ENCODE data around the gene TMEM185A. TPM values are rescaled to one million over a fixed set of nuclear protein-coding genes. Genes with fewer than 3 reads are reported as not detected.
"Not testable (repeated sequence)": the region's sequence is repeated elsewhere in the genome, so short reads cannot be mapped to it uniquely, and the experiment has no call there.

TMEM185A gene
- total RNA-seq, 2 experiments from 2014 or later, result 19.0 to 20.4 TPM

DNA sequence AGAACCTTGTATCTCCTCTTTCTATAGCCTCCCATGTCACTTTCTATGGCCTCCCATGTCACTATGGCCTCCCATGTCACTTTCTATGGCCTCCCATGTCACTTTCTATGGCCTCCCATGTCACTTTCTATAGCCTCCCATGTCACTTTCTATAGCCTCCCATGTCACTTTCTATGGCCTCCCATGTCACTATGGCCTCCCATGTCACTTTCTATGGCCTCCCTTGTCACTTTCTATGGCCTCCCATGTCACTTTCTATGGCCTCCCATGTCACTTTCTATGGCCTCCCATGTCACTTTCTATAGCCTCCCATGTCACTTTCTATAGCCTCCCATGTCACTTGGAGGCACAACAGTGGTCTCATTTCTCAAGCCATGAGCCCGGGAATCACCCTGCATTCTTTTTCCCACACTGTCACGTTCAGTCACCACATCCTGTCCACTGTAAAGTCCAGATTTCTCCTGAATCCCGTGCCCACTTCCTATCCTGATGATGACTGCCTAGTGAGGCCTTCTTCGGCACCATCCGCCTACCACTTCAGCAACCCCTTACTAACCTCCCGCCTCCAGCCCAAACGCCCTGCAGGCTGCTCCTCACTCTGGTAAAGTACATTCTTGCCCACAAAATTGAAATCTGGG is 26.2 kb downstream of the TMEM185A start:
- H3K4me3 Mint-ChIP-seq, CTCF ChIA-PET, DNase-seq, H3K27ac Mint-ChIP-seq, H3K27me3 Mint-ChIP-seq, POLR2A ChIA-PET, H3K4me1 Mint-ChIP-seq, H3K9me3 Mint-ChIP-seq: not testable (repeated sequence)
- peaks cover 13% of the 10 kb centered on the region for H3K36me3 Mint-ChIP-seq (ENCODE audit: low read depth)

- H3K4me3 Mint-ChIP-seq; CTCF ChIA-PET; DNase-seq; H3K27me3 Mint-ChIP-seq; H3K4me1 Mint-ChIP-seq; H3K27ac Mint-ChIP-seq; H3K36me3 Mint-ChIP-seq (ENCODE audit: low read depth); POLR2A ChIA-PET; H3K9me3 Mint-ChIP-seq: not testable (repeated sequence)
Observed at GRCh38 chrX:149598603-149599002, 33.0 kb downstream of the TMEM185A start.

DNA sequence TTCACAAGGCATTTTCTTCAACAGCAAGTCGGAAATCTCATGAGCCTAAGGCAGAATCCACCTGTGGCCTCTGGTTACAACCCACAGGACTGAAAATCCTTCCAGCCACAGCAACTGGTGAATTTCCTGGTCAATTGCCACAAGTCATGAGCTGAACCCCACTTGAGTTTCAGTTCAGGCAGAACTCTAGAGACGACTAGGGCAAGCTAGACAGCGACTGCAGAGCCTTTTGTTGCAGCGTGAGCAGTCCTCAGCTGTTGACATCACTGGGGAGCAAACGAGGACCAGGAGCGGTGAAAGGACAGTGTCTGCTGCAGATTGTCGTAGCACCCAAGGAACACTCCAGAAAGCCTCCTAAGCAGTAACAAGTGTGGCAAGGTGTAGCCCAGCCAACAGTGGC is 35.6 kb downstream of the TMEM185A start:
- H3K9me3 Mint-ChIP-seq; POLR2A ChIA-PET; H3K4me1 Mint-ChIP-seq; H3K27ac Mint-ChIP-seq; H3K27me3 Mint-ChIP-seq; H3K4me3 Mint-ChIP-seq; DNase-seq; CTCF ChIA-PET; H3K36me3 Mint-ChIP-seq (ENCODE audit: low read depth): not testable (repeated sequence)

DNA sequence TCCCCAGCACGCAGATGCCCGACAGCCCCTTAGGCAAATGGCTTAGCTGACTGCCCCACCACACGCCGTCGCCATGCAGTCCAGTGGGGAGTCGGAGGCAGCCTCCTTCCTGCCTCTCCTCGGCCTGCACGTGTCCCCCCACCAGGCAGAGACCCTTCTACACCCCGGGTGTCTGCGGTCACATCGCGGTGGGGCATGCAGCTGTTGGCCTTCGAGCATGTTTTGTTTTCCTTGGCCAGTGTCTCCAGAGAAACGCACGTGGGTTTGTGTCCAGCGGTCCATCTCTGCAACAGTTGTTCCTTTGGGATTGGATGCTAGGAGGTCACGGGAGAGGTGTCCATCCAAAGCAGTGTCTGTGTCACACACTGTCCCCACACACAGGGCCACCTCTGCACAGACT is 36.4 kb downstream of the TMEM185A start, which contains the start of gene HSFX2:
HSFX2 (minus strand) TSS at position 101 of the 400 bp plus-strand sequence. CDS start 614 bp downstream, outside the sequence.
- H3K9me3 Mint-ChIP-seq; H3K36me3 Mint-ChIP-seq (ENCODE audit: low read depth); POLR2A ChIA-PET; H3K27ac Mint-ChIP-seq; H3K4me1 Mint-ChIP-seq; DNase-seq; H3K4me3 Mint-ChIP-seq; H3K27me3 Mint-ChIP-seq; CTCF ChIA-PET: not testable (repeated sequence)

- H3K27ac Mint-ChIP-seq; H3K36me3 Mint-ChIP-seq (ENCODE audit: low read depth); H3K4me3 Mint-ChIP-seq; H3K27me3 Mint-ChIP-seq; H3K9me3 Mint-ChIP-seq; DNase-seq; POLR2A ChIA-PET; CTCF ChIA-PET; H3K4me1 Mint-ChIP-seq: not testable (repeated sequence)
Observed at GRCh38 chrX:149590993-149591392, 40.6 kb downstream of the TMEM185A start.

GRCh38 chrX:149587359-149587758 is 44.2 kb downstream of the TMEM185A start, which contains the start of gene MAGEA9B:
TSS of gene MAGEA9B (minus strand) at chrX:149587459. CDS start at chrX:149583179, 4,280 bp downstream.
- H3K36me3 Mint-ChIP-seq (ENCODE audit: low read depth); H3K4me3 Mint-ChIP-seq; POLR2A ChIA-PET; CTCF ChIA-PET; H3K27ac Mint-ChIP-seq; DNase-seq; H3K9me3 Mint-ChIP-seq; H3K4me1 Mint-ChIP-seq; H3K27me3 Mint-ChIP-seq: not testable (repeated sequence)

DNA sequence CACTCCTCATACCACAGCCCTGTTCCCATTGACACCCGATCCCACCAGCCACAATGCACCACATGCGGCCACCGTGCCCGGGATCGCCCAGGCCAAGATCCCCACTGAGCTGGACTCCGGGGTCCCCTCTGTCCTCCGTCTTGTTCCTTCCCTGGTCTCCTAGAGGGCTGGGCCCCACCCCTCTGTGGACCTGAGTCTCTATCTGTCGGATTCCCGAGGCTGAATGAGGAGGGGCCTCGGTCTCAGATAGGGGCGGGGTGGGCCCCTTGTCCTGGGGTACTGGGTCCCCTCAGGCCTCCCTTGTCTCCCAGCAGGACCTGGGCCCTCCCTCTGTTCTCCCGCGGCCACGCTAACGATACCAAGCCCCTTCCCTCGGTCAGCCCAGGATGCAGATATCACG is 46.0 kb downstream of the TMEM185A start:
- H3K4me3 Mint-ChIP-seq; H3K9me3 Mint-ChIP-seq; H3K27ac Mint-ChIP-seq; CTCF ChIA-PET; DNase-seq; H3K4me1 Mint-ChIP-seq; POLR2A ChIA-PET; H3K36me3 Mint-ChIP-seq (ENCODE audit: low read depth); H3K27me3 Mint-ChIP-seq: not testable (repeated sequence)

DNA sequence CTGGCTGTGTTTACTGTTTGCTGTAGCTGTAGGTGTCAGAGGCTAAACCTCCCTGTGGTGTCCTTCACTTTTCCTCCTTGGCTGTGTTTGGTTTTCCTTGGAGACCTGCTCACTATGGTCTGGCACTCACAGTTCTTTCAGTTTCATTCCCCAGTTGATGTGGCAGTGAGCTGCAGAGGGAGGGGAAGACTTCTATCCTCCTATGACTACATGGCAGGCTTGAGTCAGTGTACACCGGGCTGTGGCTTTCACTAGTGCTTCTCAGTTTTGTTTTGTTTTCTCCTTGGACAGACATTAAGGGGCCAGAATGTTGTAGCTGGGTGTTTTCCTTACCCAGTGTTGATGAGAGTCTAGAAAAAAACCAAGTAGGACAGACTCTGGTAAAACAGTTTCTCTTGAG is 58.1 kb downstream of the TMEM185A start:
- H3K36me3 Mint-ChIP-seq (ENCODE audit: low read depth); POLR2A ChIA-PET: not testable (repeated sequence)

DNA sequence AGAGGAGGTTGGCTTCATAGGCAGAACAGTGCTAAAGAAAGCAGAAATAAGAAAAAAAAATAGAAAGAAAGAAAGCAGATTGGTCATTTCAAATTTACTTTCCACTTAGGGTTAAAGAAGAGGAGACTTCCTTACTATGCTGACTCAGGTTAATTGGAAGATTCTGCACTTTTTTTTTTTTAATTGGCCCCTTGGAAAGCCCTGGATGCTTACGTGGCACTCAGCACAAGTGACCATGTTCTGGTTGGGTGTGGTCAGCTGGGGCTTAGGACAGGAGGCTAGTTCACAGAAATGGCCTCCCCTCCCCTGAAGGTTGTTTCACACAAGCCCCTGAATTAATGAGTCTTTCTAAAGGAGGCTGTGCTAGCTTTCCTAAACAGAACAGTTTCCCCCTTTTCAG is 58.8 kb downstream of the TMEM185A start:
- Mint-ChIP-seq H3K27me3 (no peaks in the 10 kb centered on the region), H3K27ac (peak overlapping the region; percentile 74), H3K4me1 (peaks cover 21% of the 10 kb centered on the region), H3K9me3 (no peaks in the 10 kb centered on the region), H3K4me3 (peak overlapping the region; percentile 44), H3K36me3 (ENCODE audit: low read depth) (no peaks in the 10 kb centered on the region)
- POLR2A ChIA-PET, result no interaction called here
- DNase-seq, result no peak
- CTCF ChIA-PET, result no interaction called here

More for the DNA sequence above, 58.1 kb downstream of the TMEM185A start:
- CTCF ChIA-PET, H3K4me3 Mint-ChIP-seq, H3K27me3 Mint-ChIP-seq, H3K9me3 Mint-ChIP-seq, H3K27ac Mint-ChIP-seq, DNase-seq: not testable (repeated sequence)
- H3K4me1 Mint-ChIP-seq, result peaks cover 21% of the 10 kb centered on the region

DNA sequence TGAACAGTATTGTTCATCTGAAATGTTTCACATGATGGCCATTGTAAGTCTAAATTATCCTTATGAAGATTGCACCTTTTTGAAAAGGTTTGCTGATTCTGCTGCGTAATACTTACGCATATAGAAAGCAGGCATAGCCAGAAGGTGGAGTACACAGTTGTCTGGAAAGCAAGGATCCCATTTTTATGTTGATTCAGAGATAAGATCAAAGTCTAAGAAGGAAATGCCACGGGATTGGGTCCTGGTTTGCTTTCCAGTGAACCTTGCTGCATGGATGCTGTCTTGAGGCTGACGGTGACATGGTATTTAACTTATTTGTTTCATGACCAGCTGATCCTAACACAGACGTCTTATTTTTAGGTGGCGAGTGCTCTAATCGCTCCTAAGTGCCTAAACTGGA is 59.8 kb downstream of the TMEM185A start:
- Mint-ChIP-seq H3K27me3 (no peaks in the 10 kb centered on the region), H3K4me3 (no peak overlapping the region), H3K36me3 (ENCODE audit: low read depth) (no peaks in the 10 kb centered on the region), H3K9me3 (no peaks in the 10 kb centered on the region), H3K4me1 (peaks cover 21% of the 10 kb centered on the region), H3K27ac (no peak overlapping the region)
- ChIA-PET POLR2A (no interaction called here), CTCF (no interaction called here)
- no peak for DNase-seq

DNA sequence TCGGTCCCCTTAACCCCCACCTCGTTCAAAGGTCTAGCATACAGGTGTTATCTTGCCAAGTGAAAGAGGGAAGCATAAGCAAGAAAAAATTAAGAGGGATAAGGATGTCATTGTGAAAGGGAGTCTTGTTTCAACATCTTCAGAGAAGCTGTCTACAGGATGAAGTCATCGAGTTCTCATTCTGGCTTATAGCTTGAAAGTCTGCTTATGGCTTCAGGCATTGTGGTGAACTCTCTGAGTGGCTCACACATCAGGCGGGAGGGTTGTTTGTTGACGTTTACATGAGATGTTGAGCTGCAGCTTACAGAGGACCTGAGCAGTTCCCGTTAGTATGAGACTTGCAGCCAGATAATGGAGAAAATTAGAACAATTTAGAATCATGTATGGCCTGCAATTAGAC is 60.9 kb downstream of the TMEM185A start:
- POLR2A ChIA-PET, result no interaction called here
- H3K36me3 Mint-ChIP-seq (ENCODE audit: low read depth), result no peaks in the 10 kb centered on the region
- H3K4me1 Mint-ChIP-seq, result peaks cover 21% of the 10 kb centered on the region
- H3K9me3 Mint-ChIP-seq, result no peaks in the 10 kb centered on the region
- H3K27ac Mint-ChIP-seq, result no peak overlapping the region
- DNase-seq, result no peak
- H3K4me3 Mint-ChIP-seq, result no peak overlapping the region
- no peaks in the 10 kb centered on the region for H3K27me3 Mint-ChIP-seq
- CTCF ChIA-PET, result no interaction called here

DNA sequence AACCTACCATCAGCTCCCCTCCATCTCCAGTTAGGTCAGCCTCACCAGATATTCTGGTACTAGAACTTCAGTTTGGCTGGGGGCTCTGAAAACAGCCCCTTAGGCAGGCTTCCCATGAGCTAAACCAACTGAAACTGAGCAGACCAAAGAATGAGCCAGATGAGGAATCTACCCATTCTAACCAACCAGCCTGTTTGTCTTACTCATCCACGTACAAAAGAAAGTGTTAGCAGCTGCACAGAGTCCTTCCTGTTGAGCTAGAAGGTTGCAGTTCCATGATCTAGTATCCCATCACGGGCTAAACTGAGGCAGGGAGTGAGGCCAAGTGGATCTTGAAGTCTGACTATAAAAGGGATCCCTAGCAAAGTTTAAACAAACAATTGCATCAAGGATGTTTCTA is 61.8 kb downstream of the TMEM185A start:
- no peak for DNase-seq
- ChIA-PET POLR2A (no interaction called here), CTCF (no interaction called here)
- Mint-ChIP-seq H3K36me3 (ENCODE audit: low read depth) (no peaks in the 10 kb centered on the region), H3K27me3 (no peaks in the 10 kb centered on the region), H3K9me3 (no peaks in the 10 kb centered on the region), H3K4me3 (no peak overlapping the region), H3K27ac (no peak overlapping the region), H3K4me1 (peaks cover 21% of the 10 kb centered on the region)

DNA sequence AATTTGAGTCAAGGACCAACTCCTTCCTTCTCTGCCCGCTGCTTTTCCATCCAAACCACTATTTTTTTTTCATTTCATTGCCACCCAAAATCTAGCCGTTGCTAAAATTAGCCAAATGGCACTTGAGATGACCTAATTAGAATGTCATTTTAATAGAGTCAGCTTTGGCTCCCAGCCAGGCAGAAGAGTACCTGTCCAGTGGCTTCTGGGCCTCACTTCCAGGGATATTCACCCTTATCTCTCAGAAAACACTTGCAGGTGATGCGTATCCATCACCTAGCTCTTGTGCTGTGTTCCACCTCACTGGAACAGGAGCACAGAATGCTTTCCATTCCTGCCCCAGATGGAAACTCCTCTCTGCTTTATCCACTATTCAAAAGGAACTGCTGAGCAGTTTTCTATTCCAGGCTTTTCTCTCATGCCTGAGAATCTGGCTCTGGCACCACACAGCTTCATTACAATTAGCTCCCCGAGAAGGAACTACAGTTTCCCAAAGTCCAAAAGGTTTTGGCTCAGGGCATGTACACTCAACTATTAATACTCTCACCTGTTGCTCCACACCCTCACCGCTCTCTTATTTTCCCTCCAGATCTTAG is 62.8 kb downstream of the TMEM185A start:
- CTCF ChIA-PET, result no interaction called here
- Mint-ChIP-seq H3K27ac (no peak overlapping the region), H3K36me3 (ENCODE audit: low read depth) (no peaks in the 10 kb centered on the region), H3K4me3 (no peak overlapping the region), H3K4me1 (peaks cover 21% of the 10 kb centered on the region), H3K9me3 (no peaks in the 10 kb centered on the region), H3K27me3 (no peaks in the 10 kb centered on the region)
- no peak for DNase-seq
- POLR2A ChIA-PET, result no interaction called here

DNA sequence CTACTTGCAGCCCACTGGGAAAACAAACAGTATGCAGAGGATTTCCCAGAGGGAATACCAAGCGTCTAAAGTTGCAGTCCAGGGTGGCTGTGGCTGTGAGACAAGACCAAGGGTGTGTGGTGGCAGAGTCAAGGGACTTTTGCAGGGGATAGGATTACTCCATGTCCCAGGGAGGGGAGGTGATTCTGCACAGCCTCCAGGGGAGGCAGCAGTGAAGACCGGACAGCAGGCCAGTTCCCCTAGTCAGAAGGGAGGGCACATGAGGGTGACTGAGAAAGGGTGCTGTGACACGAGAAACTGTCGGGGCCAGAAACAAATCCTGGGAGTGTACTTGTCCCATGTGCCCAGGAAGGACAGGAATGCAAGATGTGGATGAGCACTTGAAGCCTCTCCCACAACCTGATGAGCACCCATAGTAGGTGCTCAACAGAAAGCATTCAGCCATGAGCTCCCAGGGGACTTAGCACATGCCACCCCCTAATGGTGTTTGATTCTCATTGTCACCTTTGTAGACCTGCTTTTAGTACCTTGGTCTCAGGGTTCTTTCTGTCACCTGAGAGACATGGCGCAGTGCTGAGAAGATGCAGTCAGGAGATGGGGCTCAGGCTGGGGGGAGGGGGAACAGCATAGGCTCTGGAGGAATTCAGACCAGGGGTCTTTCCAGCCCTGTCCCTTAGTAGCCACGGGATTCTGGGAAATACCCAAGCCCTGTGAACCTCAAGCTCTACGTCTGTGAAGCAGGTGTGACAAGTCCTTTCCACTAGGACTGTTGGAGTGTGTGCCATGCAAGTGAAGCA is 63.8 kb downstream of the TMEM185A start:
- Mint-ChIP-seq H3K9me3 (no peaks in the 10 kb centered on the region), H3K4me3 (no peak overlapping the region), H3K4me1 (peaks cover 19% of the 10 kb centered on the region), H3K27ac (no peak overlapping the region), H3K27me3 (no peaks in the 10 kb centered on the region), H3K36me3 (ENCODE audit: low read depth) (no peaks in the 10 kb centered on the region)
- DNase-seq, result no peak
- CTCF ChIA-PET, result no interaction called here
- POLR2A ChIA-PET, result no interaction called here

Data from activated CD4-positive, alpha-beta memory T cell treated with anti-CD3 and anti-CD28 coated beads, Interleukin-2, amount 10 ng/mL, durations not matched to agents 7 days and 5 days (primary cell).